GM12872 (cell line): Measurements from ENCODE around the gene BCOR.

Experiments
- TF ChIP-seq, protein P1 (sequence below): IDR thresholded peaks from 3 replicates; pipeline ENCODE4 v1.5.1; 2011; ENCODE audit warnings: low read depth, mild to moderate bottlenecking, low read length, moderate library complexity; ENCODE audit not compliant: insufficient read depth

Gene BCOR

DNA sequence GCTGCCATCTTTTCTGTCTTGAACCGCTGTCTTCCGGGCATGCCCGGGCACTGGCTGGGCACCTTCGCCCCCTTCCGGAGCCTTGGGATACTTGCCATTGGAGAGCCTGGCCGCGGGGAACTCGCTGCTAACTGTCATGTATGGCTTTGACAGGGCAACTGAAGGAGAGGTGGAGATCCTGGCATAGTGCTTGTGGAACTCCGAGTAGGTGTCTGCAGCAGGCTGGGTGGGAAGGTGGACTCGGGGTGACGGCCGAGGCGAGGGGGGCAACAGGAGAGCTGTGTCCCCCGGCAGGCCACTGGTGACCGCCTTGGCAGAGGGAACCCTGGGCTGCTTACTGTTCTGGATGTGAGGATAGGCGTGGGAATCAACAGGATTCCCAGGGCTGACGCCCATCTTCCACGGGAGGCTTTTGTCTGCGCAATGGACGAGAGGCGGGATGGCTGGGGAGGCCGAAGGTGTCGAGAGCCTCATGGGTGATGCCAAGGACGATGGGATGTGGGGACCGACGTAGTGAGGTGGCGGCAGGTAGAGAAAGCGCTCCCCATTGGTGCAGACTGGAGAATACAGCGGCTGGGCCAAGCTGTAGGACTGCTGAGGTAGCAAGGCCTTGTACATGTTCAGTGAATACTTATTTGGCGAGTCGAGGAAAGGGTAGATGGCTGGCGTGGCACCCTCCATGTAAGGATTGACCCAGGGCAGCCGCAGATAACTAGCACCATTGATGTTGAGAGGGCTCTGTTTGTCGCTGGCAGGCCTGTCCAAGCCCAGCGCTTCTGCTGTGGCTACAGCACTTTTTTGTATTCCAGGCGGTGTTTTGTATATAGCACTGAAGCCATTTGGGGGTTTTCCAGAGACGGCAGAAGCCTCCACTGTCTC, 23.4 kb downstream of the BCOR start:
- TF ChIP-seq, protein P1, sequence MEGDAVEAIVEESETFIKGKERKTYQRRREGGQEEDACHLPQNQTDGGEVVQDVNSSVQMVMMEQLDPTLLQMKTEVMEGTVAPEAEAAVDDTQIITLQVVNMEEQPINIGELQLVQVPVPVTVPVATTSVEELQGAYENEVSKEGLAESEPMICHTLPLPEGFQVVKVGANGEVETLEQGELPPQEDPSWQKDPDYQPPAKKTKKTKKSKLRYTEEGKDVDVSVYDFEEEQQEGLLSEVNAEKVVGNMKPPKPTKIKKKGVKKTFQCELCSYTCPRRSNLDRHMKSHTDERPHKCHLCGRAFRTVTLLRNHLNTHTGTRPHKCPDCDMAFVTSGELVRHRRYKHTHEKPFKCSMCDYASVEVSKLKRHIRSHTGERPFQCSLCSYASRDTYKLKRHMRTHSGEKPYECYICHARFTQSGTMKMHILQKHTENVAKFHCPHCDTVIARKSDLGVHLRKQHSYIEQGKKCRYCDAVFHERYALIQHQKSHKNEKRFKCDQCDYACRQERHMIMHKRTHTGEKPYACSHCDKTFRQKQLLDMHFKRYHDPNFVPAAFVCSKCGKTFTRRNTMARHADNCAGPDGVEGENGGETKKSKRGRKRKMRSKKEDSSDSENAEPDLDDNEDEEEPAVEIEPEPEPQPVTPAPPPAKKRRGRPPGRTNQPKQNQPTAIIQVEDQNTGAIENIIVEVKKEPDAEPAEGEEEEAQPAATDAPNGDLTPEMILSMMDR: no peak

DNA sequence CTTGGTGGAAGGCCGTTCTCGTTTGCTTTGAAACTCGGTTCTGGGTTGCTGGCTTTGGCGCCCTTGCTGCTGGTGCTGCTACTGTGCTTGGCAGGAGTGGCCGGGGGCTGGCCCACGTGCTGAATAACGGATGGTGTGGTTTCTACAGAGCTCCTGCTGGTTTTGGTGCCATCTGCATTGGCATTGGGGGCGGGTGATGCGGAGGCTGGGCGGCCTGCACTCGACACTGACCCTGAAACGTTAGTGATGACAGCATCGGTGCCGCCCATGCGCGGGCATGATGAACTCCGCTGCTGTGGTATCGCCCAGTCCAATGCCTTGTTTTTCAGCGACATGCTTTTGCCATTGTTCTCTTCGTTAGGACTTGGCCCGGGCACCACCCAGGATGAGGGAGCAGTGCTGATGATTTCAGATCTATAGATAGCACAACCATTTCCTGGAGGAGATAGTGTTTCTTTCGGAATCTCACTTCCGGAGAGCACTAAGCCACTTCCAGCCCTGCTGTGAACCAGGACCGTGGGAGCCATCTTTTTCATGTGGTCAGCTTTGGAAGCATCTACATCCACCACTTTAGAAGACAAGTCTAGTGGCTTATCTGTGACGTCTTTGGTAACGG, 24.2 kb downstream of the BCOR start:
- TF ChIP-seq, protein P1: no peak

DNA sequence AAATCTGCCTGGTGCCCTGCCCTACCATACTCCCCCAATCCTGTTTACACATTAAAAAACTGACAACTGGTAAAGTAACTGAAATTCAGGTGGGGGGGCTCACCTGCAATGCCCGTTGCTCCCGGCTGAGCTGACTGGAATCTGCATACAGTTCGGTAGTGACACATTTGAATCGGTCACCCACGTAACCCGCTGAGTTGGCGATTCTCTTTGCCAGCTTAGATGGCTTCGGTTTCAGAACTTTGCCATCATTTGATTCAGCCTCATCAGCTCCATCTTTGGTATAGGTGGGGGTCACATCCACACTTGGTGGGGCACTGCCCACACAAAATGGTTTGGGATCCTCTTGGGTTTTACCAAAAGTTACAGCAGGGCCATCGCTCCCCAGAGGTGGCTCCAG, 25.5 kb downstream of the BCOR start:
- TF ChIP-seq, protein P1: no peak

DNA sequence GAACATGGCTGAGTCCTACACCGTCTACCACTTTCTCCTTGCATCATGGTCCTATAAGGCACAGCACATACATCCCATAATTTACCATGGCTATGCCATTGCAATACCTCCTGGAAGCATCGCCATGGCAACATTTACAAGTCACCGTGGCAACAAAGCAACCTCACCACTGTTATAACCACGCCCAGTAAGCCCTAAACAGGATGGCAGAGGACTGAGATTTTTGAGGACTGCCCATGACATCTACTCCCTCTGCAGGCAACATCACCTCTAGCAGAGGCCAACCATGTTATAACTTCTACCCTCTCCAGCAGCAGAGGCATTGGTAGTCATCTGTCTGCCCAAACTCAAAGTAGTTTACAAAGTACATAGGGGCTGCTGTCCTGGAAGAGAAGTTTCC, 29.7 kb downstream of the BCOR start:
- TF ChIP-seq, protein P1: no peak

DNA sequence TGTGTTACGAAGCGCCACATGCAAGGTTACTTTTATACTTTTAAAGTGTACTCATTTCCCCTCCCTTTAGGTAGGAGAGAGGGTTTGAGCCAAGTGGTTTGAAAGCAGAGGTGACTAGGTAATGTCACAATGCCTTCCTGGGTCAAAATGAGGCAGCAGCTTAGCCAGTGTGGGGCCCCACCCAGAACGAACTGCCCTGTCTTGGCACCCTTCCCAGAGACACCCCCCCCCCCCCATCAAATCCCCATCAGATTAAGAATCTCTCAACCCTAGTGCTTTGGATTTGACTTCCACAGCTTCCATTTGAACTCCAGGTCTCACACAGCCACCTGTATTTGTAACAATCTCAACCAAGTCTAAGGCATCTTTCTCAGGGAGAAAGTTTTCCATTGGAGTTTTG, 31.1 kb downstream of the BCOR start:
- TF ChIP-seq, protein P1: no peak

DNA sequence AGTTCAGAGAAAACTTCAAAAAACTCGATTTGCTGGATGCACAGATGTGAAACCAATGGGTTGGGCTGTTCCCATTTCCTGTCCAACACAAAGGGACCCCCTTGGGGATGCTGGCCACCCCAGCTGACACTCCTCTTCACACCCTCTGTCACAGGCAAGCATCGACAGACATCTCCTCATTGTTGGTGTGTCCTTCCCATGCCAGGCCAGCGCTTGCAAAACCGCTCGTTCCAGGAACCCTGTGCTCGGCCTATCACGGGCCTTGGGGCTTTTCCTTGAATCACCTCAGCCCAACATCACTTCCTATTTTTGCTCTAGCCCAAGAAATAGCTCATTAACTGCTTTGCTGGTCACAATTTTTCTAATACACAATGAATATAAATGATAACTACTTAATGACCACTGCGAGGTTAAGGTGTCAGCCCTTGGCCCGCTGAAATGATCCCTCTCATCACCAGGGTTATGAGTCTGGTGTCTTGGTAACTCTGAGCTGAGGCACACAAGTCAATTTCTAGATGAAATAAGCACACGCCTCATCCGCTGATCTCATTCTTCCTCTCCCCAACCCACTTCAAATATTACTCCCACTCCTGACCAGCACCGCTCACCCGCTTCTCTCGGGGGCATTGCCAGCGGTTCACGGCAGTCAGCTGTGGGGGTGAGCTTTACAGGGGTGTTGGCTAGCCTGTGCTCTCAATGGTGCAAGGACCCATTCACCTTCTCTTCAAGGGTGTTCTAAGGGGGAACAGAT, 32.3 kb downstream of the BCOR start:
- TF ChIP-seq, protein P1: no peak

DNA sequence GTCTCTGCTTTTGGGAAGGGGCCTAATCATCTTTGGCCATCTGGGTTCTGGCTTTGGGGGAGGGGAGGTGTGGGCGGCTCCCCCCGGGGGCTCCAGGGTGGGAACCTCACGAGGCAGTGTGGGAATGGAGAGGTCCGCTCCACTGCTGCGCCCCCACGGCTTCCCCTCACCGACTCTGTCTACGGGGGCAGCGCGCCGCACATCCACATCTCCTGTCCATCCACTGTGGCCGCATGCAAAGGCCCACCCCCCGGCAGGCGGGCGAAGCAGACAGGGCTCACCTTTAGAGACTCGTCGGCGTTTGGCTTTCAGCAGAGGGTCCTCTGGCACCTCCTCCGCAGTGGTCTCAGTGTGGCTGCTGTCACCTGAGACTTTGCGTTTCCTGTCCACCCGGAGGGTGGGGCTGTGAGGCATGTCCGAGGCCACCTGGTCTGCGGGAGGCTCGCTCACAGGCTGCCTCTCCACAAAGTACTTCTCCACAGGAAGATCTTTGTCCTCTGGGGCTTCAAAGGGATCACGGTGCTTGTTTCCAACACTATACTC, 33.6 kb downstream of the BCOR start:
- TF ChIP-seq, protein P1: no peak
